HepG2 (cell line): Measurements from ENCODE around the gene EEPD1. TPM values are rescaled to one million over a fixed set of nuclear protein-coding genes. Genes with fewer than 3 reads are reported as not detected.

Experiments
- ATF7-NPFF ChIP-seq: sonication (generic); formaldehyde crosslinking; IDR thresholded peaks from 2 replicates; pipeline ENCODE4 v1.8.1; 2023; ENCODE audit warnings: mild to moderate bottlenecking, low read depth, missing genetic modification reagents, moderate library complexity
- FLYWCH1 ChIP-seq: sonication (generic); formaldehyde crosslinking; IDR thresholded peaks from 2 replicates; pipeline ENCODE4 v1.8.1; 2023; ENCODE audit warnings: mild to moderate bottlenecking, missing genetic modification reagents
- HMG20A ChIP-seq: IDR thresholded peaks from 2 replicates; pipeline ENCODE4 v1.6.1; 2016; ENCODE audit warnings: borderline replicate concordance
- HNF4G ChIP-seq, 2 experiments: sonication (generic) in 1 of 2; formaldehyde crosslinking in 1 of 2; IDR thresholded peaks; 2 replicates each; pipeline versions ENCODE4 v1.4.0 to v1.6.1; 2011 to 2020; ENCODE audit warnings: borderline replicate concordance in 2 of 2, low read depth in 2 of 2, mild to moderate bottlenecking in 2 of 2, low read length in 1 of 2, missing genetic modification reagents in 1 of 2, moderate library complexity in 1 of 2
- PPARG ChIP-seq: conservative IDR thresholded peaks from 2 replicates; pipeline ENCODE4 v1.6.1; 2016; ENCODE audit warnings: missing biosample characterization, missing genetic modification reagents
- SMAD9 ChIP-seq: sonication (generic); formaldehyde crosslinking; IDR thresholded peaks from 2 replicates; pipeline ENCODE4 v1.5.1; 2020; ENCODE audit warnings: mild to moderate bottlenecking, missing genetic modification reagents
- TBX2 ChIP-seq: sonication (generic); formaldehyde crosslinking; IDR thresholded peaks from 2 replicates; pipeline ENCODE4 v1.5.0; 2020; ENCODE audit warnings: missing genetic modification reagents, mild to moderate bottlenecking, borderline replicate concordance
- ZBTB10 ChIP-seq: sonication (generic); formaldehyde crosslinking; IDR thresholded peaks from 2 replicates; pipeline ENCODE4 v1.4.0; 2020; ENCODE audit warnings: missing genetic modification reagents, borderline replicate concordance
- ZBTB40 ChIP-seq, 2 experiments: fragments of 450-650 bp in 1 of 2; sonication (generic) in 1 of 2; formaldehyde crosslinking in 1 of 2; IDR thresholded peaks; 2 replicates each; pipeline versions ENCODE4 v1.6.1 to v1.8.0; 2016 to 2022; ENCODE audit warnings: antibody characterized with exemption in 1 of 2, mild to moderate bottlenecking in 1 of 2, missing genetic modification reagents in 1 of 2
- ZBTB7B ChIP-seq: sonication (generic); formaldehyde crosslinking; IDR thresholded peaks from 2 replicates; pipeline ENCODE4 v1.4.0; 2020; ENCODE audit warnings: missing genetic modification reagents
- ZNF543 ChIP-seq: sonication (generic); formaldehyde crosslinking; IDR thresholded peaks from 2 replicates; pipeline ENCODE4 v1.4.0; 2020; ENCODE audit warnings: mild to moderate bottlenecking, missing genetic modification reagents
- ZNF550 ChIP-seq: sonication (generic); formaldehyde crosslinking; IDR thresholded peaks from 2 replicates; pipeline ENCODE4 v1.4.0; 2020; ENCODE audit warnings: mild to moderate bottlenecking, missing genetic modification reagents, borderline replicate concordance
- polyA plus RNA-seq, 8 experiments: library from polyadenylated mRNA; depleted of rRNA in 3 of 8; stranded (reverse) in 7 of 8; unstranded in 1 of 8; fragments of >200 nt; fragmentation: Illumina TruSeq in 4 of 8; extraction: Trizol in 4 of 8; gene quantifications; 2 replicates each; pipeline versions ENCODE4 v1.2.1 to v1.2.3, GENCODE V29; 2011 to 2016; ENCODE audit warnings: low read depth in 4 of 8, missing spikeins in 1 of 8, mixed read lengths in 1 of 8; ENCODE audit not compliant: insufficient read depth in 1 of 8
- total RNA-seq, 5 experiments: library from RNA; depleted of rRNA; stranded (reverse); fragments of >200 nt; fragmentation: Illumina TruSeq; extraction: Trizol; gene quantifications; 2 replicates each; pipeline ENCODE4 v1.2.3, GENCODE V29; 2016; ENCODE audit warnings: low read depth in 1 of 5

The EEPD1 gene
- total and polyA plus RNA-seq, 2 of the 13 experiments (the other 11 are each of a cell fraction or from before 2014, with no cell fraction given), result 10.1 to 16.4 TPM

GRCh38 chr7:36157527-36158320 is 4.7 kb downstream of the EEPD1 start (continued):
- no peak for TF ChIP-seq FLYWCH1 (CRISPR knock-in tag)
- no peak for TF ChIP-seq ZBTB40 (IDR thresholded peaks at IDR 0.05)
- no peak for TF ChIP-seq ZBTB40 (CRISPR knock-in tag; IDR thresholded peaks at IDR 0.05)
- no peak for TF ChIP-seq ZBTB10 (CRISPR knock-in tag)
- no peak for TF ChIP-seq ZNF550
- peak; percentile 61; the same call in 1 of the 2 replicates for TF ChIP-seq TBX2 (CRISPR knock-in tag)
- TF ChIP-seq PPARG (CRISPR knock-in tag), result no peak
- peak; percentile 32; the same call in 1 of the 2 replicates for TF ChIP-seq HNF4G (IDR thresholded peaks at IDR 0.05; ENCODE audit: borderline replicate concordance, low read depth, low read length)
- TF ChIP-seq HNF4G (CRISPR knock-in tag; IDR thresholded peaks at IDR 0.05; ENCODE audit: borderline replicate concordance, low read depth), result no peak
- no peak for TF ChIP-seq HMG20A
- no peak for TF ChIP-seq ATF7-NPFF (CRISPR knock-in tag)
- TF ChIP-seq ZNF543 (CRISPR knock-in tag), result no peak
- TF ChIP-seq SMAD9, result no peak
- TF ChIP-seq ZBTB7B (CRISPR knock-in tag), result no peak
